ENCODE measurements around the gene GUCY1A2. TPM values are rescaled to one million over a fixed set of nuclear protein-coding genes. Genes with fewer than 3 reads are reported as not detected.

GUCY1A2 gene
- total RNA-seq, 1 donor from 2014 or later = 17.8 TPM

DNA sequence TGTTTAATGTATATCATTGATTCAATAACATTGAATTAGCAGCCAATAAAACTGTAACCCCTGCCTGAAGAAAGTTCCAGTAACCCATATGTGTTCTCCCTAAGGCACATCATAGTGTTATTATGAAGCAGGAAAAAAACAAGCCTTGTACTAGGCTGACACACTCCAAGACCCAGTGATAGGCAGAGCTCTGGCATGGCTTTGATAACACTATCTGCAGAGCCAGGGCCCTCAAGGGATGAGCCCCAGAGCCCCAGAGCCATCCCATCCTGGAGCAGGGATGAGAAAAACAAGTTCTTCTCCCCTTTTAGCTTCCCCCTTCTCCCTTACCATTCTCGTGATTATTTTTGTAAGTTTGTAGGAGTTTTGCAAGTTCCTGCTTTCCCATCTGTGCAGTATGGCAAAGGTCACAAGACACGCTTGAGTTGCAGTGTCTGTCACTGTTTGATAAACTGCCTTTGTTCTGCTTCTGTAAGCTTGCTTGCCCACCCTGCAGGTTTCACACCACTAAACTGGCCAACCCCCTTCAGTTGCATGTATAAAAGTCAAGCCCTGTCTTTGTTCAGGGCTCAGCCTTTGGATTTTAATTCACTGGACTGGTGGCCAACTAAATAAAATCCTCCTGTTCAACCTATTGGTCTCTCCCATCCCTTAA, 22.3 kb upstream of the GUCY1A2 start:
- TF ChIP-seq, protein P1, sequence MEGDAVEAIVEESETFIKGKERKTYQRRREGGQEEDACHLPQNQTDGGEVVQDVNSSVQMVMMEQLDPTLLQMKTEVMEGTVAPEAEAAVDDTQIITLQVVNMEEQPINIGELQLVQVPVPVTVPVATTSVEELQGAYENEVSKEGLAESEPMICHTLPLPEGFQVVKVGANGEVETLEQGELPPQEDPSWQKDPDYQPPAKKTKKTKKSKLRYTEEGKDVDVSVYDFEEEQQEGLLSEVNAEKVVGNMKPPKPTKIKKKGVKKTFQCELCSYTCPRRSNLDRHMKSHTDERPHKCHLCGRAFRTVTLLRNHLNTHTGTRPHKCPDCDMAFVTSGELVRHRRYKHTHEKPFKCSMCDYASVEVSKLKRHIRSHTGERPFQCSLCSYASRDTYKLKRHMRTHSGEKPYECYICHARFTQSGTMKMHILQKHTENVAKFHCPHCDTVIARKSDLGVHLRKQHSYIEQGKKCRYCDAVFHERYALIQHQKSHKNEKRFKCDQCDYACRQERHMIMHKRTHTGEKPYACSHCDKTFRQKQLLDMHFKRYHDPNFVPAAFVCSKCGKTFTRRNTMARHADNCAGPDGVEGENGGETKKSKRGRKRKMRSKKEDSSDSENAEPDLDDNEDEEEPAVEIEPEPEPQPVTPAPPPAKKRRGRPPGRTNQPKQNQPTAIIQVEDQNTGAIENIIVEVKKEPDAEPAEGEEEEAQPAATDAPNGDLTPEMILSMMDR (IDR thresholded peaks at IDR 0.05; ENCODE audit: insufficient read depth, low read depth, low read length) = no peak
- TF ChIP-seq EZH2 (IDR thresholded peaks at IDR 0.05; ENCODE audit: insufficient read depth, low read length) = no peak
- H2AFZ ChIP-seq (ENCODE audit: low read depth, low read length) = no peak overlapping the region
- Mint-ChIP-seq H3K36me3 (ENCODE audit: low read depth, unreplicated experiment) (no peaks in the 10 kb centered on the region), H3K27ac (ENCODE audit: unreplicated experiment) (peak overlapping the region; percentile 96), H3K27me3 (ENCODE audit: low read depth, unreplicated experiment) (no peaks in the 10 kb centered on the region), H3K4me1 (ENCODE audit: low read depth, unreplicated experiment) (peaks cover 32% of the 10 kb centered on the region), H3K9me3 (ENCODE audit: unreplicated experiment) (peaks cover 6% of the 10 kb centered on the region), H3K4me3 (ENCODE audit: unreplicated experiment) (no peak overlapping the region)
- H3K4me3 ChIP-seq (ENCODE audit: insufficient read depth, low read depth, low read length) = no peak overlapping the region
- peaks cover 3% of the 10 kb centered on the region for H3K9me3 ChIP-seq (ENCODE audit: insufficient read depth, low read depth, low read length)
- FAIRE-seq (no peak), DNase-seq (ENCODE audit: low read depth) (peak; percentile 67)
- H3K36me3 ChIP-seq (ENCODE audit: insufficient read depth, low read length) = no peaks in the 10 kb centered on the region
- H3K27me3 ChIP-seq (ENCODE audit: insufficient read depth, low read length) = no peaks in the 10 kb centered on the region
- peaks cover 37% of the 10 kb centered on the region for H3K4me1 ChIP-seq (ENCODE audit: insufficient read depth, low read length)
- H4K20me1 ChIP-seq (ENCODE audit: insufficient read depth, low read length) = no peaks in the 10 kb centered on the region
- no peaks in the 10 kb centered on the region for H3K79me2 ChIP-seq (ENCODE audit: insufficient read depth, low read length)
- H3K4me2 ChIP-seq (ENCODE audit: low read length) = peak overlapping the region; percentile 45
- peak overlapping the region; percentile 75 for H3K27ac ChIP-seq (ENCODE audit: low read depth, low read length)
- H3K9ac ChIP-seq (ENCODE audit: low read length) = peak overlapping the region; percentile 37

DNA sequence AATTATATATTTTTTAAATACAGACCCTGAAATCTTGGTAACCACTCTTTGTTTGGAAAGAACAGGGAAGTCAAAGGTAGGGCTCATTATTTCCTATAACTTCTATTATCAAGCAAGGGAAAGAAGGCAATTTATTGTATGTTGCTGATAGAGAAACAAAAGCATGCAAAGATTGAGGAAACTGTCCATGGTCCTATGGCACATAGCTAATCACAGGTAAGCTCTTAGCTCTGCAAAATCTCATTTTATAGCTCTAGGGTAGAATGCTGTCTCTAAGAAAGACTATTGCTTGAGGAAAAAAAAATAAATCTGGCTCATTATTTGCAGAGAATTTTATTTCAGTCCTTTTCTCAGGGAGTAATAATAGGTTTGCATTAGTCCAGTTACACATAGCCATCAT, 7.4 kb upstream of the GUCY1A2 start:
- Histone ChIP-seq H4K20me1 (ENCODE audit: insufficient read depth, low read length) (no peaks in the 10 kb centered on the region), H3K79me2 (ENCODE audit: insufficient read depth, low read length) (no peaks in the 10 kb centered on the region), H3K4me3 (ENCODE audit: insufficient read depth, low read depth, low read length) (no peak overlapping the region), H3K4me1 (ENCODE audit: insufficient read depth, low read length) (no peaks in the 10 kb centered on the region), H3K27ac (ENCODE audit: low read depth, low read length) (no peak overlapping the region), H3K36me3 (ENCODE audit: insufficient read depth, low read length) (no peaks in the 10 kb centered on the region), H2AFZ (ENCODE audit: low read depth, low read length) (no peak overlapping the region), H3K4me2 (ENCODE audit: low read length) (no peak overlapping the region), H3K27me3 (ENCODE audit: insufficient read depth, low read length) (no peaks in the 10 kb centered on the region), H3K9me3 (ENCODE audit: insufficient read depth, low read depth, low read length) (no peaks in the 10 kb centered on the region), H3K9ac (ENCODE audit: low read length) (no peak overlapping the region)
- Mint-ChIP-seq H3K27me3 (ENCODE audit: low read depth, unreplicated experiment) (peaks cover 6% of the 10 kb centered on the region), H3K4me3 (ENCODE audit: unreplicated experiment) (no peak overlapping the region), H3K36me3 (ENCODE audit: low read depth, unreplicated experiment) (no peaks in the 10 kb centered on the region), H3K9me3 (ENCODE audit: unreplicated experiment) (no peaks in the 10 kb centered on the region), H3K4me1 (ENCODE audit: low read depth, unreplicated experiment) (no peaks in the 10 kb centered on the region), H3K27ac (ENCODE audit: unreplicated experiment) (no peak overlapping the region)
- DNase-seq (ENCODE audit: low read depth) (no peak), FAIRE-seq (no peak)
- TF ChIP-seq, protein P1 (IDR thresholded peaks at IDR 0.05; ENCODE audit: insufficient read depth, low read depth, low read length) = no peak
- TF ChIP-seq EZH2 (IDR thresholded peaks at IDR 0.05; ENCODE audit: insufficient read depth, low read length) = no peak

DNA sequence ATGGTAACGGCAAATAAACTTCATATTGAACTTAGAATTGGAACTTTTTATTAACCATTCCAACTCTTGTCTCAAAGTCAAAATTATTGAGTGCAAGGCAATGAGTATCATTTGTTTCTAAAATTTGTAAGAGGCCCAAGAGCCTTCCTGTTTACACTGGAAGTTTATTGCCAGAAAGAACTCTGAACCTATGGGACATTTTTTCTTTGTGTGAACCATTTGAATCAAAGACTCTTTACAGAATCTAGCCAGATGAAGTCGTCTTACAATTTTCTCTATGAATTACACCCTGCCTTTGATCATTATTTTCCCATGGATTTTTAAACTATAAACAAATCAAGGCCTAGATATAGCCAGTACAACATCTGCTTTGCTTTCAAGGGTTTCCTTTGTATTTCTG, 2.3 kb upstream of the GUCY1A2 start:
- Histone ChIP-seq H3K9me3 (ENCODE audit: insufficient read depth, low read depth, low read length) (no peaks in the 10 kb centered on the region), H3K4me3 (ENCODE audit: insufficient read depth, low read depth, low read length) (no peak overlapping the region), H3K27ac (ENCODE audit: low read depth, low read length) (no peak overlapping the region), H3K9ac (ENCODE audit: low read length) (no peak overlapping the region), H3K27me3 (ENCODE audit: insufficient read depth, low read length) (no peaks in the 10 kb centered on the region), H3K79me2 (ENCODE audit: insufficient read depth, low read length) (no peaks in the 10 kb centered on the region), H3K4me1 (ENCODE audit: insufficient read depth, low read length) (peaks cover 10% of the 10 kb centered on the region), H3K4me2 (ENCODE audit: low read length) (no peak overlapping the region), H2AFZ (ENCODE audit: low read depth, low read length) (no peak overlapping the region), H3K36me3 (ENCODE audit: insufficient read depth, low read length) (no peaks in the 10 kb centered on the region), H4K20me1 (ENCODE audit: insufficient read depth, low read length) (peaks cover 4% of the 10 kb centered on the region)
- Mint-ChIP-seq H3K27me3 (ENCODE audit: low read depth, unreplicated experiment) (peaks cover 6% of the 10 kb centered on the region), H3K36me3 (ENCODE audit: low read depth, unreplicated experiment) (no peaks in the 10 kb centered on the region), H3K9me3 (ENCODE audit: unreplicated experiment) (peaks cover 2% of the 10 kb centered on the region), H3K4me1 (ENCODE audit: low read depth, unreplicated experiment) (peaks cover 13% of the 10 kb centered on the region), H3K4me3 (ENCODE audit: unreplicated experiment) (no peak overlapping the region), H3K27ac (ENCODE audit: unreplicated experiment) (no peak overlapping the region)
- TF ChIP-seq, protein P1 (IDR thresholded peaks at IDR 0.05; ENCODE audit: insufficient read depth, low read depth, low read length) = no peak
- TF ChIP-seq EZH2 (IDR thresholded peaks at IDR 0.05; ENCODE audit: insufficient read depth, low read length) = no peak
- FAIRE-seq (no peak), DNase-seq (ENCODE audit: low read depth) (no peak)

Measured in astrocyte (in vitro differentiated cells and primary cell).